ENCODE data around the gene COL6A3.

Gene COL6A3

GRCh38 chr2:237413777-237414661 is at the start of gene COL6A3:
Gene COL6A3, minus strand, starts transcription at chr2:237414164. Its CDS starts 17,347 bp downstream, at chr2:237396817.
- peak; percentile 88 for DNase-seq (ENCODE audit: low read depth, low spot score)

GRCh38 chr2:237459741-237460174 is 45.8 kb upstream of the COL6A3 start:
- DNase-seq (ENCODE audit: low read depth, low spot score), result no peak

- DNase-seq (ENCODE audit: low read depth, low spot score), result no peak
Observed at GRCh38 chr2:237459226-237459625, 45.3 kb upstream of the COL6A3 start.

- DNase-seq (ENCODE audit: low read depth, low spot score), result no peak
Observed at GRCh38 chr2:237458519-237458918, 44.6 kb upstream of the COL6A3 start.

GRCh38 chr2:237457388-237457941 is 43.5 kb upstream of the COL6A3 start:
- DNase-seq (ENCODE audit: low read depth, low spot score), result no peak

- peak; percentile 94 for DNase-seq (ENCODE audit: low read depth, low spot score)
Observed at GRCh38 chr2:237456200-237456843, 42.4 kb upstream of the COL6A3 start.

GRCh38 chr2:237455764-237456163 is 41.8 kb upstream of the COL6A3 start:
- DNase-seq (ENCODE audit: low read depth, low spot score), result no peak

GRCh38 chr2:237453671-237454070 is 39.7 kb upstream of the COL6A3 start:
- no peak for DNase-seq (ENCODE audit: low read depth, low spot score)

GRCh38 chr2:237452861-237453260 is 38.9 kb upstream of the COL6A3 start:
- DNase-seq (ENCODE audit: low read depth, low spot score), result no peak

- DNase-seq (ENCODE audit: low read depth, low spot score), result no peak
Observed at GRCh38 chr2:237451643-237452469, 37.9 kb upstream of the COL6A3 start.

GRCh38 chr2:237450583-237450982 is 36.6 kb upstream of the COL6A3 start:
- no peak for DNase-seq (ENCODE audit: low read depth, low spot score)

GRCh38 chr2:237450108-237450507 is 36.1 kb upstream of the COL6A3 start:
- DNase-seq (ENCODE audit: low read depth, low spot score), result no peak

- DNase-seq (ENCODE audit: low read depth, low spot score), result no peak
Observed at GRCh38 chr2:237449193-237449881, 35.4 kb upstream of the COL6A3 start.

GRCh38 chr2:237448626-237449025 is 34.7 kb upstream of the COL6A3 start:
- no peak for DNase-seq (ENCODE audit: low read depth, low spot score)

GRCh38 chr2:237448171-237448570 is 34.2 kb upstream of the COL6A3 start:
- no peak for DNase-seq (ENCODE audit: low read depth, low spot score)

- no peak for DNase-seq (ENCODE audit: low read depth, low spot score)
Observed at GRCh38 chr2:237447496-237447895, 33.5 kb upstream of the COL6A3 start.

GRCh38 chr2:237446338-237446665 is 32.3 kb upstream of the COL6A3 start:
- DNase-seq (ENCODE audit: low read depth, low spot score), result no peak

- DNase-seq (ENCODE audit: low read depth, low spot score), result no peak
Observed at GRCh38 chr2:237445611-237446337, 31.8 kb upstream of the COL6A3 start.

- no peak for DNase-seq (ENCODE audit: low read depth, low spot score)
Observed at GRCh38 chr2:237444071-237444470, 30.1 kb upstream of the COL6A3 start.

GRCh38 chr2:237441605-237442274 is 27.8 kb upstream of the COL6A3 start:
- DNase-seq (ENCODE audit: low read depth, low spot score), result no peak

Data from smooth muscle cell of the brain vasculature (primary cell).